ENCODE measurements around the gene KIF12.

Gene KIF12

DNA sequence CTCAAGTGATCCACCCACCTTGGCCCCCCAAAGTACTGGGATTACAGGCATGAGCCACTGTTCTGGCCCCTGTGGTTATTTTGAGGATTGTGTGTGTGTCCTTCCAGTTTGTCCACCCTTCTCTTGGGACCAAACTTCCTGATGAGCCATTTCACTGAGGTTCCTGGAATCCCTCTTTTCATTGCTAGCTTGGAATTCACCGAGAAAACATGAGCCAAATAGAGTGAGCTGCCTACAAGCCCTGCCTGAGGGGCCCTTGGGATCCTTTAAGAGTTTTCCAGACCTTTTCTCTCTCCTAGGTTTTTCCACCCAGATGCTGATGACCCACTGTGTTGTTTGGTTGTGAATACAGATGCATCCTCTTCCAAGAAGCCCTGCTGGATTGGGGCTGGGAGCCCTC, 13.2 kb upstream of the KIF12 start:
- Histone ChIP-seq H3K4me3 (ENCODE audit: severe bottlenecking) (no peak overlapping the region), H3K27ac (ENCODE audit: poor library complexity, severe bottlenecking) (no peak overlapping the region), H3K27me3 (ENCODE audit: insufficient read depth, poor library complexity, severe bottlenecking) (no peaks in the 10 kb centered on the region), H3K4me1 (ENCODE audit: insufficient read depth, poor library complexity, severe bottlenecking) (peaks cover 10% of the 10 kb centered on the region), H3K36me3 (ENCODE audit: low read depth) (no peaks in the 10 kb centered on the region), H3K9me3 (ENCODE audit: severe bottlenecking) (no peaks in the 10 kb centered on the region)
- TF ChIP-seq CTCF (IDR thresholded peaks at IDR 0.05; ENCODE audit: poor library complexity, severe bottlenecking) = no peak
- no peak for DNase-seq (ENCODE audit: low spot score)
- ATAC-seq (ENCODE audit: low read depth) = no peak

DNA sequence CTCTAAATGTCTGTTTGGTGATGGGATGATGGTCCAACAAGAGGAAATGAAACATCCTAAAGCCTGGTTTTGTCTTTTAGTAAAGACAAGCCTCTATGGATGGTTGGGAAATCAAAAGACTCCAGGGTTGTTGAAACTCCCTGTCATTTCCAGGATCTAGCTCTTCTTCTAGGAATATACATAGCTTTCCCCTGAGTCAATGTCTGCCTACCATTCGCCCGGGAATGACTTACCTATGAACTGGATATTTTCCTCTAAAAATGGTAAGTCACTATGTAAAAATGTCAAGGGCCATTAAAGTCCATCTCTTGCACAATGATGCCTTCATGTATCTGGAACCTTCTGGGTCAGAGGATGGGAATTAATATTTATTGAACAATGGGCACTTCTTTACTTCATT, 11.1 kb upstream of the KIF12 start:
- Histone ChIP-seq H3K27me3 (ENCODE audit: insufficient read depth, poor library complexity, severe bottlenecking) (no peaks in the 10 kb centered on the region), H3K36me3 (ENCODE audit: low read depth) (no peaks in the 10 kb centered on the region), H3K27ac (ENCODE audit: poor library complexity, severe bottlenecking) (peak overlapping the region; percentile 48), H3K9me3 (ENCODE audit: severe bottlenecking) (no peaks in the 10 kb centered on the region), H3K4me3 (ENCODE audit: severe bottlenecking) (no peak overlapping the region), H3K4me1 (ENCODE audit: insufficient read depth, poor library complexity, severe bottlenecking) (peaks cover 10% of the 10 kb centered on the region)
- no peak for TF ChIP-seq CTCF (IDR thresholded peaks at IDR 0.05; ENCODE audit: poor library complexity, severe bottlenecking)
- DNase-seq (ENCODE audit: low spot score) (no peak), ATAC-seq (ENCODE audit: low read depth) (peak; percentile 64)

DNA sequence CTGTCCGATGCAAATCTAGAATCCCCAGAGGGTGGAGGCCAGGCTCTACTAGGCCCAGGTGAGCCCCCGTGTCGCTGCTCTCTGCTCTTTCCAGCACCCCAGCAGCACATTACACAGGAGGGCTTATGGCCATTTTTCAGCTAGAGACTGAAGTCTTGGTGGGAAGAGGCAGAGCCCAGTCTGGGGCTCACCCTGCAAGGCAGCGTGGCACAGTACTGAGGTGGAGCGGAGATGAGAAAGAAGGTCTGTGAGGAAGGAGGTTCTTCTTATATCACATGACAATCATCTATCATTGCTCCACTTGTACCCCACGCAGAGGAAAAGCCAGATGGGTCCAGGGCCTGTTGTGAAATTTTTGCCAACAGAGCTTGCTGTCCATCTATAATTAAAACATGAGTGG, 10.0 kb upstream of the KIF12 start:
- Histone ChIP-seq H3K4me3 (ENCODE audit: severe bottlenecking) (no peak overlapping the region), H3K9me3 (ENCODE audit: severe bottlenecking) (no peaks in the 10 kb centered on the region), H3K27ac (ENCODE audit: poor library complexity, severe bottlenecking) (peak overlapping the region; percentile 48), H3K36me3 (ENCODE audit: low read depth) (no peaks in the 10 kb centered on the region), H3K4me1 (ENCODE audit: insufficient read depth, poor library complexity, severe bottlenecking) (peaks cover 10% of the 10 kb centered on the region), H3K27me3 (ENCODE audit: insufficient read depth, poor library complexity, severe bottlenecking) (no peaks in the 10 kb centered on the region)
- no peak for ATAC-seq (ENCODE audit: low read depth)
- no peak for TF ChIP-seq CTCF (IDR thresholded peaks at IDR 0.05; ENCODE audit: poor library complexity, severe bottlenecking)
- no peak for DNase-seq (ENCODE audit: low spot score)

DNA sequence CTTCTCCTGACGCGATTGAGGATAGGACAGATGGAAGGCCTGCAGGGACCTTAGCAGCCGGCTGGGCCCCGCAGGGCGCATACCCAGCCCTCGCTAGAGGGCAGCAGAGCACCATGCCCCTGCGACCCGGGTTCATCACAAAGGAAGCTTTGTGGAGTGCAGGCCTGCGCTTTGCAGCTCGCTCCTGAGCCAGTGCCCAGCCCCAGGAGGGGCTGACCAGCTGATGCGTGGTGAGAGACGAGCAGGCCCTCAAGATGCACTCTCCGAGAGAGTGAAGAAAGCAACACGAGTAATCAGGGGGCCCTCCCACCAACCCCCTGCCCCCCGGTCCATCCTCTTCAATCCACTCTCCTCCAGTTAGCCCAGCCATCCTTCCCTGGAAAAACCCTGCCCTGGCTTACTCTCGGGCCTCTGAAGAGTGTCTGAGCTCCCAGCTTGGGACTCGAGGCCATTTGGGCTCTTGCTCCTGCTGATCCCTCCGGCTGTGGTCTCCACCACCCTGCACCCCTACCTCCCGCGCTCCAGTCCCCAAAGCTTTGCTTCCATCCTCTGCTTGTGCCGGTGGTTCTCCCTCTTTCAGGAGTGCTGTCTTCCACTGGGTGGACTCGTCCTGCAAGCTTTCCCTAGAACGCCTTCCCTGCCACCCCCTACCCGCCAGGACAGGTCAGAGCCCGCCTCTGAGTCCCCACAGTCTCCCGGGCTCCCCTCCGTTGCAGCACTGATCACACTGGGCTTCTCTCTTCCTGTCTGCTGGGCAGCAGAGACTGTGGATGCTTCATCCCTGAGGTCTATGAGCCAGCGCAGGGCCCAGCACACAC, 9.1 kb upstream of the KIF12 start:
- Histone ChIP-seq H3K27ac (ENCODE audit: poor library complexity, severe bottlenecking) (no peak overlapping the region), H3K36me3 (ENCODE audit: low read depth) (no peaks in the 10 kb centered on the region), H3K4me1 (ENCODE audit: insufficient read depth, poor library complexity, severe bottlenecking) (peaks cover 10% of the 10 kb centered on the region), H3K9me3 (ENCODE audit: severe bottlenecking) (no peaks in the 10 kb centered on the region), H3K27me3 (ENCODE audit: insufficient read depth, poor library complexity, severe bottlenecking) (no peaks in the 10 kb centered on the region), H3K4me3 (ENCODE audit: severe bottlenecking) (no peak overlapping the region)
- DNase-seq (ENCODE audit: low spot score) = no peak
- peak; percentile 94 for ATAC-seq (ENCODE audit: low read depth)
- TF ChIP-seq CTCF (IDR thresholded peaks at IDR 0.05; ENCODE audit: poor library complexity, severe bottlenecking) = peak; percentile 96

Measured in RWPE2 (cell line).